ENCODE data around the gene GRIFIN.

Gene GRIFIN

GRCh38 chr7:2476298-2476697 lies at the start of gene GRIFIN:
Gene GRIFIN (minus strand): TSS chr7:2476398. CDS start chr7:2476383, 15 bp downstream.
- no peaks in the 10 kb centered on the region for H3F3A ChIP-seq (ENCODE audit: low read depth)
- H2AFZ ChIP-seq (ENCODE audit: low read length) = no peak within 1 kb of the TSS; the same call in 1 of the 2 replicates
- H3K27me3 ChIP-seq (ENCODE audit: insufficient read depth, low read length, poor library complexity, severe bottlenecking) = no peaks in the 10 kb centered on the region
- H3K9me3 ChIP-seq (ENCODE audit: insufficient read depth, low read depth, low read length) = no peaks in the 10 kb centered on the region
- peak within 1 kb of the TSS; percentile 76 for H3K4me2 ChIP-seq (ENCODE audit: low read depth, low read length, poor library complexity, severe bottlenecking)
- peaks cover 18% of the 10 kb centered on the region for H3K4me1 ChIP-seq (ENCODE audit: insufficient read depth, low read length, poor library complexity, severe bottlenecking)
- no peaks in the 10 kb centered on the region for H3K79me2 ChIP-seq (ENCODE audit: insufficient read depth, low read length)
- TF ChIP-seq EZH2phosphoT487 (IDR thresholded peaks at IDR 0.05; ENCODE audit: borderline replicate concordance) = no peak
- TF ChIP-seq, protein P1, sequence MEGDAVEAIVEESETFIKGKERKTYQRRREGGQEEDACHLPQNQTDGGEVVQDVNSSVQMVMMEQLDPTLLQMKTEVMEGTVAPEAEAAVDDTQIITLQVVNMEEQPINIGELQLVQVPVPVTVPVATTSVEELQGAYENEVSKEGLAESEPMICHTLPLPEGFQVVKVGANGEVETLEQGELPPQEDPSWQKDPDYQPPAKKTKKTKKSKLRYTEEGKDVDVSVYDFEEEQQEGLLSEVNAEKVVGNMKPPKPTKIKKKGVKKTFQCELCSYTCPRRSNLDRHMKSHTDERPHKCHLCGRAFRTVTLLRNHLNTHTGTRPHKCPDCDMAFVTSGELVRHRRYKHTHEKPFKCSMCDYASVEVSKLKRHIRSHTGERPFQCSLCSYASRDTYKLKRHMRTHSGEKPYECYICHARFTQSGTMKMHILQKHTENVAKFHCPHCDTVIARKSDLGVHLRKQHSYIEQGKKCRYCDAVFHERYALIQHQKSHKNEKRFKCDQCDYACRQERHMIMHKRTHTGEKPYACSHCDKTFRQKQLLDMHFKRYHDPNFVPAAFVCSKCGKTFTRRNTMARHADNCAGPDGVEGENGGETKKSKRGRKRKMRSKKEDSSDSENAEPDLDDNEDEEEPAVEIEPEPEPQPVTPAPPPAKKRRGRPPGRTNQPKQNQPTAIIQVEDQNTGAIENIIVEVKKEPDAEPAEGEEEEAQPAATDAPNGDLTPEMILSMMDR (conservative IDR thresholded peaks at IDR 0.05; ENCODE audit: low read length) = no peak
- H3K9me2 ChIP-seq (replicated peaks; ENCODE audit: low read depth, low read length) = no peaks in the 10 kb centered on the region
- H3K4me3 ChIP-seq (ENCODE audit: low read length, poor library complexity, severe bottlenecking) = no peak within 1 kb of the TSS
- H4K20me1 ChIP-seq (ENCODE audit: insufficient read depth, low read length, poor library complexity, severe bottlenecking) = no peaks in the 10 kb centered on the region
- H3K9ac ChIP-seq (ENCODE audit: low read depth, low read length, poor library complexity, severe bottlenecking) = no peak within 1 kb of the TSS
- no peaks in the 10 kb centered on the region for H3K36me3 ChIP-seq (ENCODE audit: insufficient read depth, low read length)

DNA sequence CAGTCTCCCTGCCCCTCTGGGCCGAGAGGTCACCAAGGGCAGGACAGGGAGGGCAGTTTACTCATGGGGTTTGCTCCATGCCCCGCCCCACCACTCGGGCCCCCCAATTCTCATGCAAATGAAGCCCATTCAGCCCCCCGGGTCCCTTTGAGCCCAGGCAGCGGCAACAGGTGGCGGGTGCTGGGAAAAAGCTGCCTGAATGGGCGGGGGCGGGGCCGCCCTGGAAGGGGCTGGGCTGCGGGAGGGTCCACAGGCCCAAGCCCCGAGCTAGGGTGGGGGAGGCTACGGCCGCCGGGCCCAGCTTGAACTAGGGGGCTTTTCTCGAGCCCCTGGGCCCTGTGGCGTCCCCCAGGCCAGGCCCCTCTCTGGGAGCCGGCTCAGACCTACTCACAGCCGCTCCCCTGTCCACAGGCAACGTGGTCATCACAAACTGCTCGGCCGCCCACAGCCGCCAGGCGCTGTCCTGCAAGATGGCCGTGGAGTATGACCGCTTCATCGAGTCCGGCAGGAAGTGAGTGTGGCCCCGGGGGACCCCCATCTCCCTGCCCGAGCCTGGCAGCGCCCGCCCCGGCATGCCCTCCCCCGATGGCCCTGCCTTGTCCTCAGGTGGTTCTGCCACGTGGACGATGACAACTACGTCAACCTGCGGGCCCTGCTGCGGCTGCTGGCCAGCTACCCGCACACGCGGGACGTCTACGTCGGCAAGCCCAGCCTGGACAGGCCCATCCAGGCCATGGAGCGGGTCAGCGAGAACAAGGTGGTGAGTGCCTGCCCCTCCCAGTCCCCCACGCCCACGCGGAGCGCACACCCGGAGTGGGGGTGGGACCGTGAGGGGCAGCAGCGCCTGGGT lies 48.8 kb upstream of the GRIFIN start:
- H3K4me1 ChIP-seq (ENCODE audit: insufficient read depth, low read length, poor library complexity, severe bottlenecking) = peaks cover 54% of the 10 kb centered on the region
- TF ChIP-seq EZH2phosphoT487 (IDR thresholded peaks at IDR 0.05; ENCODE audit: borderline replicate concordance) = no peak
- no peaks in the 10 kb centered on the region for H4K20me1 ChIP-seq (ENCODE audit: insufficient read depth, low read length, poor library complexity, severe bottlenecking)
- H2AFZ ChIP-seq (ENCODE audit: low read length) = no peak overlapping the region
- H3K9me3 ChIP-seq (ENCODE audit: insufficient read depth, low read depth, low read length) = no peaks in the 10 kb centered on the region
- no peaks in the 10 kb centered on the region for H3K27me3 ChIP-seq (ENCODE audit: insufficient read depth, low read length, poor library complexity, severe bottlenecking)
- H3K4me2 ChIP-seq (ENCODE audit: low read depth, low read length, poor library complexity, severe bottlenecking) = no peak overlapping the region
- peaks cover 3% of the 10 kb centered on the region; the same call in 1 of the 2 replicates for H3F3A ChIP-seq (ENCODE audit: low read depth)
- H3K79me2 ChIP-seq (ENCODE audit: insufficient read depth, low read length) = no peaks in the 10 kb centered on the region
- no peak overlapping the region for H3K9ac ChIP-seq (ENCODE audit: low read depth, low read length, poor library complexity, severe bottlenecking)
- no peak overlapping the region for H3K4me3 ChIP-seq (ENCODE audit: low read length, poor library complexity, severe bottlenecking)
- no peaks in the 10 kb centered on the region for H3K9me2 ChIP-seq (replicated peaks; ENCODE audit: low read depth, low read length)
- H3K36me3 ChIP-seq (ENCODE audit: insufficient read depth, low read length) = no peaks in the 10 kb centered on the region

DNA sequence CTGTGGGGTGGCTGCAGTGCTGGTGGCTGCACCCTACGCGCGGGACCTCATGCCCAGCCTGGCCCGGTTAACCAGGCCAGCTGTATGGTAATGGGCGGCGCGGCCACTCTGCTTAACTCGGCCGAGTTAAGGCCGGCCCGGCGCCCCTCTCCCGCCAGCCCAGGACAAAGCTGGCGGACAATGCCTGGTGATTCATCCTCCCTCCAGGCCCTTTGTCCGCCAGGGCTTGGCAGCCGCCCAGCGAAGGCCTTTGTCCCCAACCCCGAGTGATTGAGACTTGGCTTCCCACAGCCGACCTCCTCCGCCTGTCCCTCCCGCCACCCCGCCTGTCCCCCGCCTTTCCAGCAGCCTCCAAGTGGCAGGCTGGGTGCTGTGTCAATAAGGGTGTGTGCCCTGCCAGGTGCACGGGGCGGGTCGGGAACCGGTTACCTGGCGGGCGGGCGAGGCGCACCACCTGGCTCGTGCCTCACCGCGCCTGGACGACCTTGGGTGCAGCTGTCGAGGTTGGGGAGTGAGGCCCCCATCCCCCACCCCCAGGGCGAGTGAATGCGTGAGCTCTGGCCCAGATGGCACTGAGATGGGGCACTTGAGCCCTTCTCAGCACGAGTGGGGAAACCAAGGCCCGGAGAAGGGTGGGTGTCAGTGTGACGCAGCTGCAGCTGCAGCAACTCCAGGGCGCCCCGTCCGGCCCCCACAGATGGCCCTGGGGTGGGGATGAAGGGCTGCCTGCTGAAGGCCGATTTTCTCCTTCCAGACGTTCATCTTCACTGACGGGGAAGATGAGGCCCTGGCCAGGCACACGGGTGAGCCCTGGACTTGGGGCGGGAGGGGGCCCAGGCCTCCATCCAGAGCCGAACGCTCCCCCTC lies 48.0 kb upstream of the GRIFIN start:
- TF ChIP-seq, protein P1 (conservative IDR thresholded peaks at IDR 0.05; ENCODE audit: low read length) = no peak
- TF ChIP-seq EZH2phosphoT487 (IDR thresholded peaks at IDR 0.05; ENCODE audit: borderline replicate concordance) = no peak
- Histone ChIP-seq H3K9me3 (ENCODE audit: insufficient read depth, low read depth, low read length) (no peaks in the 10 kb centered on the region), H2AFZ (ENCODE audit: low read length) (no peak overlapping the region), H3K9me2 (replicated peaks; ENCODE audit: low read depth, low read length) (no peaks in the 10 kb centered on the region), H4K20me1 (ENCODE audit: insufficient read depth, low read length, poor library complexity, severe bottlenecking) (no peaks in the 10 kb centered on the region), H3K9ac (ENCODE audit: low read depth, low read length, poor library complexity, severe bottlenecking) (no peak overlapping the region), H3F3A (ENCODE audit: low read depth) (peaks cover under 1% of the 10 kb centered on the region; the same call in 1 of the 2 replicates), H3K36me3 (ENCODE audit: insufficient read depth, low read length) (no peaks in the 10 kb centered on the region), H3K79me2 (ENCODE audit: insufficient read depth, low read length) (no peaks in the 10 kb centered on the region), H3K4me2 (ENCODE audit: low read depth, low read length, poor library complexity, severe bottlenecking) (peak overlapping the region; percentile 63), H3K4me1 (ENCODE audit: insufficient read depth, low read length, poor library complexity, severe bottlenecking) (peaks cover 46% of the 10 kb centered on the region), H3K4me3 (ENCODE audit: low read length, poor library complexity, severe bottlenecking) (no peak overlapping the region), H3K27me3 (ENCODE audit: insufficient read depth, low read length, poor library complexity, severe bottlenecking) (no peaks in the 10 kb centered on the region)
